Measurements from ENCODE around the gene ADAMTS16.

The ADAMTS16 gene

DNA sequence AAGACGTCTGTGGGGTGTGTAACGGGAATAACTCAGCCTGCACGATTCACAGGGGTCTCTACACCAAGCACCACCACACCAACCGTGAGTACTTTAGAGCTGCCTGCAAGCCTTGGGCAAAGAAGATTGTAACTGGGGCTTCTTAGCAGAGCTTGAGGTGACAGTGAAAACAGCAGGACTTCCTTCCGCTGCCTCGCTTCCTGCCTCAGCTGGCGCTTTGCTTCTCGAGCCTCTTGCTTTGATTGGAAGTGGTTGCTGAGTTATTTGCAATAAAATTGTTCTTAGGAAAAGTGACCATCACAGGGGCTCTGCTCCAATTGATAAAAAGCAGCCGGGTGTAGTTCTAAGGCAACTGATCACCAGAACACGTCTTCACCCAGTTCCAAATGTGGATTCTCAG, 99.1 kb downstream of the ADAMTS16 start:
- no peak for DNase-seq (ENCODE audit: low read depth)

GRCh38 chr5:5240234-5240633, 100.1 kb downstream of the ADAMTS16 start:
- no peak for DNase-seq (ENCODE audit: low read depth)

DNA sequence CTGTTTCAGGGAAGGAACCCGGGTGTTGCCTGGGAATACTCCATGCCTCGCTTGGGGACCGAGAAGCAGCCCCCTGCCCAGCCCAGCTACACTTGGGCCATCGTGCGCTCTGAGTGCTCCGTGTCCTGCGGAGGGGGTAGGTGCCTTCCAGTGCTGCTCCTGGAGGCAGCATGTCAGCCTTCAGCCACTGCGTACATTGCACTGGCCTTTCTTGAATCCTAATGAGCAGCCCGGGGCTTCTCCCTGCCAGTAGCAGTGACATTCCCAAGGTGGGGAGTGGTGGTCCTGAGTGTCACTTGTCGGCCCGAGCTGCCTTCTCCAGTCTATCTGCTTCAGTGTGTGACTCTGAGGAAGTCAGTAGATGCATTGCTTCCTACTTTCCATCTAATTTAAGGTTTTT, 101.9 kb downstream of the ADAMTS16 start:
- no peak for DNase-seq (ENCODE audit: low read depth)

DNA sequence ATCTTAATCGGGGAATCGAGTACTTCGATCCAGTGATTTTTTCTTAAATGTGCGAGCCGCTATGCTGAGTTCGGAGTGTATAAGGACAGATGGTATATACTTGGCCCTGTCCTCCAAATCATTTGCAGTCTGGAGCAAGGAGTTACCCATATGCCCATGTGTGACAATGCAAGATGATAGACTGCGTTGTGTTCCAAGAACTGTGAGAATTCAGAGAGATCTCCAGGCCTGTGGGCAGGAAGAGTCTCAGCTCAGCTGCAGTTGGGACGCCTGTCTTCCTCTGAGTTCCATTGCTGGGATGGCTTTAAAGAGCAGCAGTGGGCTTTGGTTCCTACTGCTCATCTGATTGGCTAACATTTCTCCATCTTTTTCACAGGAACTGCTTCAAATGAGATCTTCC, 106.6 kb downstream of the ADAMTS16 start:
- no peak for DNase-seq (ENCODE audit: low read depth)

DNA sequence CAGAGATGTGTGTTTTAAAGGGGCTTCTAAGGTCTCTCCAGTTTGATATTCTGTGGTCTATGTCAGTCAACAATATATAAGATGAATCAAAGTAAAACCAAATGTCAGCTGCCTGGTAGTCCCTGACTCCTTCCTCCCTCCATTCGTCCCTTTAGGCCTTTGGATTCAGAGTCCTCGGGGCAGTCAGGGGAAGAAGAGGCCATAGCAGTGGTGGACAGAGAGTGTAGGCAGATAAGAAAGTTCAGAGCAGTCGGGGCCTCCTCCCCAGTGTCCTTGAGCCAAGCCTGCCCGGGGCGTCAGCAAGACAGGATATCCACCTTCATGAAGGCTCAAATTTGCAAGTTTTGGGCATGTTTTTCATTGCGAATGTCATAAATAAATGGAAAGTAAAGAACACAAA, 110.6 kb downstream of the ADAMTS16 start:
- no peak for DNase-seq (ENCODE audit: low read depth)

- DNase-seq (ENCODE audit: low read depth) = no peak
Measured at GRCh38 chr5:5252106-5252505, 112.0 kb downstream of the ADAMTS16 start.

- no peak for DNase-seq (ENCODE audit: low read depth)
Measured at GRCh38 chr5:5257353-5257752, 117.2 kb downstream of the ADAMTS16 start.

DNA sequence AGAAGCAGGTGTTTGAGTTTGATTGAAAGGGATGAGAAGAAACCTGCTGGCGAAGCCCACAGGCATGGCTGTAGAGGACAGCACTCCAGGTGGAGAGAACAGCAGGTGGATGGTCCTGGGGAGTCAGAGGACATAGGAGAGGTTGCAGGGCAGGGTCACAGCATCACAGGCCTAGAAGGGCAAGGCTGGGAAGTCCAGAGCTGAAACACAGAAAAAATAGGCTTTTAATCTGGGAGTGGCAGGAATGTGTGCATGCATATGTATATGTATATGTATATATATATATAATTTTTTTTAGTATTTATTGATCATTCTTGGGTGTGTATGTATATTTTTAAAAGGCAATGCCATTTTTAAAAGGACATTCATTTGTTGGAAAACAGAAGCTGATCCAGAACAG, 118.4 kb downstream of the ADAMTS16 start:
- no peak for DNase-seq (ENCODE audit: low read depth)

- no peak for DNase-seq (ENCODE audit: low read depth)
Measured at GRCh38 chr5:5264727-5265126, 124.6 kb downstream of the ADAMTS16 start.

DNA sequence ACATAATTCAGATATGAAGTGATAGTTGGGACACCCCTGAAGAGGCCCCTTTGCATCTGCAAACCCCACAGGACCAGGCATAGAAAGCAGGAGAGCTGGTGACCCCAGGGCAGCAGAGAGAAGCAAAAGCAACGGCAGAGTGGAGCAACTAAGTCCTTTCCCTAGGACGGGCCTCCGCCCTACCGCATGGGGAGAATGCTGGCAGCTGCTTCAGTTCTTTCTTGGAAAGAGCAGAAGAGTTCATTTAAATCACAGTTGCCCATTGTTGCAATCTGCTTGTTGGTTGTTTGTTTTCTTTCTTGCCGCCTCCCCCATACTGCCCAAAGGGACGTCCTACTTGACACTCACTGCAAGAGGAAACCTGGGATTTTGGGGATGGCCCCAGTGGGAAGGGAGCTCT, 126.2 kb downstream of the ADAMTS16 start:
- no peak for DNase-seq (ENCODE audit: low read depth)

DNA sequence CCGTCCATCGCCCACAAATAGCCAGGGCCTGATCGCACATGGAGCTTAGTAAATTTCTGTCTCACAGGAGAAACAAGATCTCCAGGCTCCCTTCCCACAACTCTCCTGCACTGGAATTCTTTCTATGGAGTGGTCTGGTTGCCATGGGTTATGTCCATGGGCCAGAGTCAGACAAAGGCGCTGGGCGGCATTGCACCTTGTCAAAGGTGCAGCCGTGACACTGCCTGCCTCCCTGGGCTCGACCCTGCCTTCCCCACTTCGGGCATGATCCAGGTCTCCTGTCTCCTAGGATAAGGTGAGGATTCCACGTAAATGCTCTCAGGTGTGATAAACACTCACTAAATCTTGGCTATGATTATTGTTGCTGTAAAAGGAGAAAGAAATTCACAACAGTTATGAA, 130.0 kb downstream of the ADAMTS16 start:
- no peak for DNase-seq (ENCODE audit: low read depth)

GRCh38 chr5:5270958-5271785, 131.0 kb downstream of the ADAMTS16 start:
- DNase-seq (ENCODE audit: low read depth) = no peak

DNA sequence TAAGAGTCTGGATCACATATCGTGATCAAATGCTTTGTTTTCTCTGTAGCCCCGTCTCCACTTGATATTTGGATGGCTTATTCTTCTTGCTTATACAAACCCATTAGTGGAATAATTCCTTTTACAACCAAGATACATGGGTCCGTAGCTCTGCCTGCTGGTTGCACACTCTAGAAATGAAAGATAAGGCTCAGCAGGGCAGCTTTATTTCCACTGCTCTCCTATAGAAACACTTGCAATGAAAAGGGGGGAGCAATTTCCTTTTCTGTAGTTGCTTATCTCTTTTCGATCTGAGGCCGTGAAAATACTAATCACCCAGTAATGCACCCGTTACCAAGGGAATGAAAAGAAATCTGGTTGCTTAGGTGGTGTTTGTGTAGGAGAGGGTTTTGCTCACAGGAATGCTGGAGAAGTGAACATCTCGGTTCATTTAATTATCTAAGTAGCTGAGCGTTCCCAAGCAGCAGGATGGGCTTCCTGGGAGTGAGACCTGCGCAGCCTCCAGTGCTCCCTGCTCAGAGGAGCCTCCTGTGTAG, 131.7 kb downstream of the ADAMTS16 start:
- DNase-seq (ENCODE audit: low read depth) = no peak

DNA sequence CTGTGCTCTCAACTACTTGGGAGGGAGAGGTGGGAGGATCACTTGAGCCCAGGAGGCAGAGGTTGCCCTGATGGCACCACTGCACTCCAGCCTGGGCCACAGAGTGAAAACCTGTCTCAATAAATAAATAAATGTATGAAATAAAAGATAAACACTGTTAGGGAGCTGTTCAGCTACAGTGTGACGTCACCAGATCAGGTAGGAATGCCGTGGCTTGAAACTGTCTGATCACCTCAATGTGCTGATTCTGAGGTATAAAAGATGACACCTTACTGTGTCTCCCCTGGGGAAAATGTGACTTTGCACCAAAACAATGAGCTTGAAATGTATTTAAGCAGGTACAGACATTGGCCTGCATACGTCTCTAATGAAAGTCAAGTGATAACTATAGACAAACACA, 133.3 kb downstream of the ADAMTS16 start:
- DNase-seq (ENCODE audit: low read depth) = no peak

DNA sequence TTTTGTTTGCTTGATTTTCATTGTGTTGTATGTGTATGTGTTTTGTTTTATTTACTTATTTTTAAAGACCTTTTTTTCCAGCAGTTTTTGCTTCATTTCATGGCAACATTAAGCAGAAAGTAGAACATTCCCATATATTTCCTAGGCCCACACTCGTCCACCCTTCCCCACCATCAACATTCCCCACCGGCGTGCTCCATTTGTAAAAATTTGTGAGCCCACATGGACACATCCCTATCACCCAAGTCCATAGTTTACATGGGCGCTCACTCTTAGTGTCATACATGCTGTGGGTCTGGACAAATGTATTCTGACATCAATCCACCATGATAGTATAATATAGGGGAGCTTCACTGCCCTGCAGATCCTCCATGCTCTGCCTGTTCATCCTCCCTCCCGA, 133.8 kb downstream of the ADAMTS16 start:
- no peak for DNase-seq (ENCODE audit: low read depth)

DNA sequence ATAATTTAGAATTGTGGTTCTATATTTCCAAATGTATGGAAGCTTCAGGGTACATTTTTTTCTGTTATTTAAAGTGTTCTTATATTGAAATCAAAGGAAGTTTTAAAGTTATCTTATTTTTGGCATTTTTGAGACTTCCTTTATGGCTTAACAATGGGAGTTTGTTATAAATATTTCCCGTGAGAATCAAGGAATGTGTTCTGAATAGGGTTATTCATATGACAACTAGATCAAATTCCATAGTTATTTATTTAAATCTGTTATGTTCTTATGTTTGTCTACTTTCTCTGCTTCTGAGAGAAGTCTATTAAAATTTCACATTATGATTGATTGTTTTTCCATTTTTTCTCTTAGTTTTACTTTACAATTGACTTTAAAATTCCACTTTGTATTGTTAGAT, 135.1 kb downstream of the ADAMTS16 start:
- DNase-seq (ENCODE audit: low read depth) = no peak

DNA sequence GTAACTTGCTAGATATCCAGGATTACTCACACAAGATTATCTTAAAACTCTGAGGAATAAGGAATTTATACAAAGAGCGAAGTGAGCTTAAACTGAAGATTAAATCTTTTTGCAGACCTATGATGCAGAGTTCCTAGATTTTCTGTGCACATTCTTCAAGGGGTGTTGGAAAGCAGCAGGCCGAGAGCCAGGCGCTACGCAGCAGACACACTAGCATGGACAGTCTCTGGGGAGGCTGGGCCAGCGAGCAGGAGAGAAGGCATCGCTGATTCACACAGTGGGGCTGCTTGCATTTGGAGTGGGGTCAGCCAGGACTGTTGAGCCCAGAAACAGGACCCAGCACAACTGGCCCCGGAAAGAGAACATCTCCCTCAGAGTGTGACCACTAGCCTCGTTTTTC, 136.3 kb downstream of the ADAMTS16 start:
- no peak for DNase-seq (ENCODE audit: low read depth)

- no peak for DNase-seq (ENCODE audit: low read depth)
Measured at GRCh38 chr5:5276951-5277517, 136.9 kb downstream of the ADAMTS16 start.

GRCh38 chr5:5278201-5278814, 138.2 kb downstream of the ADAMTS16 start:
- no peak for DNase-seq (ENCODE audit: low read depth)

GRCh38 chr5:5278815-5279381, 138.8 kb downstream of the ADAMTS16 start:
- DNase-seq (ENCODE audit: low read depth) = no peak

DNA sequence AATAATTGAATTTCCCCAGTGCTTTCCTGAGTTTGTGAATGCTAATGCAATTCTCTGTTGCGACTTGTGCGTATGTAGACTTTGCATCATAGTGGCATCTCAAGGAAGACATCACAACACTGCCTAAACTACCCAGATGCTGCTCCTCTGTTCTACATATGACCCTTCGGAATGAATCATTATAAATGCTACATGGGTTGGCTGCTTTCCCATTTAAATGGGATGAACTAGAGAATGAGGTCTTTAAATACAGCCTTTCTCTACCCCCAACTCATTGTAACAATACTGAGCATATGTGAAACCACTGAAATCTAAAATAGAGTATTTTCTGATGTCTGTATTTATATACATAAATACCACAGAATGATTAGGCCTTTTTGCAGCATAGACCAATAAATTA, 145.8 kb downstream of the ADAMTS16 start:
- DNase-seq (ENCODE audit: low read depth) = no peak

- no peak for DNase-seq (ENCODE audit: low read depth)
Measured at GRCh38 chr5:5287419-5287818, 147.3 kb downstream of the ADAMTS16 start.

DNA sequence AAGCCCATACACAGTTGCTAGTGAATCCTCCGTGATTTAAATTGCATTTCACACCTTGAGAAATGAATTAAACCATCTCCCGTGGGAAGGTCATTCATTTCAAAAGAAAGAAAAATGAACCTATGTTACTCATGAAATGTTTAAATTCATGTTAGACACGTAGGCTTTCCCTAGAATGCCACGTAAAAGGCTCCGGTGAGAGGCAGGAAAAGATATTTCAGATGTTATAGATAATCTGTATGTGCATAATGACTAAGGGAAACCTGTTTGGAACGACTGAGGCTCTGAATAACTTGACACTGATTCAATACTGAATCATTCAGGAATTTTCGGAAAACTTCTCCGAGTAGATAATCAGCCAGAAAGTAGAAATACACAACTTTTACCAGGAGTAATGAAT, 148.1 kb downstream of the ADAMTS16 start:
- DNase-seq (ENCODE audit: low read depth) = no peak

Data from stimulated activated CD8-positive, alpha-beta memory T cell treated with anti-CD3 and anti-CD28 coated beads, Interleukin-4, amount 100 ng/mL, for 24 hours (primary cell).